HG03565 (cell line): ENCODE measurements around the gene ITGBL1.

Experiments used
- ATAC-seq: cut with Tn5 transposase; IDR thresholded peaks from one replicate; pipeline ENCODE4 v1.9.1; 2021; ENCODE audit warnings: mild to moderate bottlenecking, moderate library complexity; ENCODE audit not compliant: unreplicated experiment

Gene ITGBL1, protein sequence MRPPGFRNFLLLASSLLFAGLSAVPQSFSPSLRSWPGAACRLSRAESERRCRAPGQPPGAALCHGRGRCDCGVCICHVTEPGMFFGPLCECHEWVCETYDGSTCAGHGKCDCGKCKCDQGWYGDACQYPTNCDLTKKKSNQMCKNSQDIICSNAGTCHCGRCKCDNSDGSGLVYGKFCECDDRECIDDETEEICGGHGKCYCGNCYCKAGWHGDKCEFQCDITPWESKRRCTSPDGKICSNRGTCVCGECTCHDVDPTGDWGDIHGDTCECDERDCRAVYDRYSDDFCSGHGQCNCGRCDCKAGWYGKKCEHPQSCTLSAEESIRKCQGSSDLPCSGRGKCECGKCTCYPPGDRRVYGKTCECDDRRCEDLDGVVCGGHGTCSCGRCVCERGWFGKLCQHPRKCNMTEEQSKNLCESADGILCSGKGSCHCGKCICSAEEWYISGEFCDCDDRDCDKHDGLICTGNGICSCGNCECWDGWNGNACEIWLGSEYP

DNA sequence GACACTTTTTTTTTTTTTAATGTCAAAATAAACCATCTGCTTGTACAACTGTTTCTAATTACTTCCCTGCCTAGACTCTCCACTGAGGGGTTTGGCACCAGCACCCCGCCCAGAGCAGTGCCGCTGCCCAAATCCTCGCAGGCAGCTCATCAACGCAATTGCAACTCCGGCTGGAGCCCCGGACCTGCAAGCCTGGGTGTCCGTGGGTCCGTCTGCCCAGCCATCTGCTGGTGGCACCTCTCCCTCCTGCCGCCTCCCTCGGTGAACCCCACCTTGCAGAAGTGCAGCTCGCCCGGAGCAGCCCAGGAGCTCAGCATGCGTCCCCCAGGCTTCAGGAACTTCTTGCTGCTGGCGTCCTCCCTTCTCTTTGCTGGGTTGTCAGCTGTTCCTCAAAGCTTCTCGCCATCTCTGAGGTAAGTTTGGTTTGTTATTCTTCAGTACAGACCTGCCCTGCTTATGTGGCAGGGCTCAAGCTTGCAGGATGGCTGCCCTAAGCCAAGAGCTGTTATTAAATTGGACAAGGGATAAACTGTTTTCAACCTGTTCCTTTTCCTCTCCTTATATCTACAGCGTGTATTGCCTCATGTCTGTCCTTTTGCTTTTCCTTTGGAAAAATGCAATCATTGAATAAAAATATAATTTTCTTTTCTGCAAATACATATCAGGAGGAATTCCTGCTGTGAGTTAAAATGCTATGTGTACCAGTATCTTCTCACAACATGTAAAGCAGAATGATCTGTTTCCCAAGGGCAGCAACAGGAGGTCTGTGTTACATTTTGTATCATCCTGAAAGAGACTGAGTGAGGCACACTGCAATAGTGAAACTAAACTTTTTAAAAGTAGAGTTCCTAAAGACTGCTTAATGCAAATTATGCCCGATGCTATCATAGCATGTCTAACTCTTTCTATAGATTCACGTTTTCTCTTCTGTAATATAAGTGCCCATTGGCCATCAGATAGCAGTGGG lies at the start of gene ITGBL1:
ITGBL1 (plus strand) TSS at position 157 of the 967 bp plus-strand sequence; CDS start at position 316, 159 bp downstream.
- peak; percentile 94 for ATAC-seq

DNA sequence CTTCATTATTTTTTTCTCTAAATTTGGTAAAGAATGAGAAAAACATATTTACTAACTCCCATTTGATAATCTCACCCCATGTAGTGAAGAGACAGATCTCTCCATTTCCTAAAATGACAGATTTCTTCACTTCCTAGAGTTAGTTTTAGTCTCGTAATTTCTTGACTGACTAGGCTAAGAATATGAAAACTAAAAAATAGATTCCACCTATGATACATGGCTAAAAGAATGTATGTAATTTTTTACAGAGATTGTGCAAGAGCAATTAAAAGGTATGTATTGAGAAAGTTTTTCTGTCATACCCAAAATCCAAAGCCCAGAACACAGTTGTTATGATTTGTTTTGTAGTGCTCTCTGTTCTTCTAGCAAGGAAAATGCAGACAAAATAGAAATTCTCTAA lies 45.7 kb upstream of the ITGBL1 start:
- no peak for ATAC-seq

DNA sequence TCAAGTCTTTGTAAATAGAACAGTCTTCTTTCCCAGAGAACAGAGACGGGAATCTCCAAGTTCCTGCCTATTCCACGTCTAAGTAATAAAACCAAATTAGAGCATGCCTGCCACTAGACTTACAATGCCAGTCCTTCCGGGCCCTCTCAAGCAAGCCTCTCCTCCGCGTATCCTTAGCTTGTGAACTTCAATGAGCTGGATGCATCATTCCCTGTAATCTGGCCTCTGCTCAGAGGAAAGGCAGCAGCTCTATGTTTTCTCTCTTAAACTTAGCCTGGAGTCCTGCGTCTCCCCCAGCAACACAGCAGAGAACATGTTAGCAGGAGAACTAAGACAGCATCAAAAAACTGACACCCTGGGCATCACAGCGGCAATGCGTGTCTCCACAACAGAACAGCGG lies 44.3 kb upstream of the ITGBL1 start:
- ATAC-seq, result no peak

DNA sequence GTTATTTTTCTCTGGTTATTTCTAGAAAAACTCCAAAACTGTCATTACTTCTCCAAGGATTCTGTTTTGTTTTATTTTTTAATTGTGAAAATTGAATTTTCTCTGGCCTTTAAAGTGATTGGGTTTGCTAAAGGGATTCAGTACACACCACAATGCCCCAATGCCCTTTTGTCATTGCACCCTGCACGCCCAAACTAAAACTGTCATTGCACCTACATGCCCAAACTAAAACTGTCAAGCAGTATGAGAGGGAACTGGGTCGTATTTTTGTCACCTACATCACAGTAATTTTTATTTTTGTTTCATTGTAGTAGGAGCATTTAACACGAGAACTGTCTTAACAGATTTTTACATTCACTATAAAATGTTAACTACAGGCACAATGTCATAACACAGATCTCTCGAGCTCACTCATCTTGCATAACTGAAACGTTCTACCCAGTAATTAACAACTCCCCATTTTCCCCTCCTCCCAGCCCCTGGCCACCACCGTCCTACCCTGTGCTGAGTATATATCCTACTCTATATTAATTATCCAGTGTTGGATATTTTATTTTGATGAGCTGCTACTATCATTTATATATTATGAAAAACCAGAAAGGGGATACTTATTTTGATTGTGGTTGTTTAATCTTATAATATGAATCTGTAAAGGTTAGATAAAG lies 43.4 kb upstream of the ITGBL1 start:
- ATAC-seq, result no peak

DNA sequence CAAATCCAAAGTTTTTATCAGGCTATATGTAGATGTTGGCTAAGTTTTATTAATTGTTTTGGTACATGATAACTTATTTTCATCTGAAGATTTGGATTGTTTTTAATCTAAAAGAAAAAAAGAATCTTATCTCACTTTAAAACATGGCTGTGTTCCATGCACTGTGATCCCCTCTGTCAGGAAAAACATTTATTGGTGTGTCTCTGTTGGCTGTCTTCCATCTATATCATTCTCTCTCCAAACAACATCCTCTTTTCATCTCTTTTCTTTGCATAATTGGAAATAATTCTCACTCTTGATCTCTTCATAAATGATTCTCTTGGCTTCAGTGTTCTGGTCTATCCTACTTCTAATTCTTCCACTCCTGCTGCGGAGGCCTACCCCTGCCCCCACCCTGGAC lies 40.4 kb upstream of the ITGBL1 start:
- ATAC-seq, result no peak

DNA sequence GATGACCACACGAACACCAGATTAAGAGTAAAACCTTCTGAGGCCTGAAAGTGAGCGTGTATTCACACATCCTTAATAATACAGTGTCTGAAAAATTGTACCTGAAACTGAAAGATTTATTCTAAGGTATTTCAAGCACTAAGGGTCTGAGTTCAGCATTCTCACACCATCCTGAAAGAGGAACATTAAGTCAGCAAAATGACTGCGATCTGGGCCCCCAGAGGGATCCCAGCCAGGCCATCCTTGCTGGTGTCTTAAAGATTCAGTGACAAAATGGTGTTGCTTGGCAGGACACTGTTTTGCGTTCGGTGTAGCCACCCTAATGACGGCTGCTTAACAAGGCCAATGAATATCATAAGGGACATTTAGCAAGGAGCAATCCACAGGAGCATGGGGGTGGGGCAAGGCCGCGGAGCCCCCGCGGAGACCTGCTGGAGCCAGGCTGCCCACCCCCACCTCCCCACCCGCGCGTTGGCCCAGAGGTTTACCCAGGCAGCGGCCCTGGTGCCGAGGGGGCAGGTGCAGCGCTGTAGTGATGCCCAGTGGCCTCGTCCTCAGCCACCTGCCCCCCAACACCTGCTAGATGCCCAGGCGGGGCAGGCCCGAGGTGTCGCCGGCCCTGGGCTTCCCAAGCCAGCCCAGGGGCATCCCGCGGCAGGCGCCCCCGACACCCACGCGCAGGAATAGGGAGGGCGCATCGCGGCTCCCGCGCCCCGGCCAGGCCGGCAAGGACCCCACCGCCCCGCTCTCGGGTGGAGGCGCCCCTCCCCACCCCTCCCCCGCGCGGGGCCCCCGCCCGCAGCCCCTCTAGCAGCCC lies 36.9 kb upstream of the ITGBL1 start:
- ATAC-seq, result peak; percentile 40

DNA sequence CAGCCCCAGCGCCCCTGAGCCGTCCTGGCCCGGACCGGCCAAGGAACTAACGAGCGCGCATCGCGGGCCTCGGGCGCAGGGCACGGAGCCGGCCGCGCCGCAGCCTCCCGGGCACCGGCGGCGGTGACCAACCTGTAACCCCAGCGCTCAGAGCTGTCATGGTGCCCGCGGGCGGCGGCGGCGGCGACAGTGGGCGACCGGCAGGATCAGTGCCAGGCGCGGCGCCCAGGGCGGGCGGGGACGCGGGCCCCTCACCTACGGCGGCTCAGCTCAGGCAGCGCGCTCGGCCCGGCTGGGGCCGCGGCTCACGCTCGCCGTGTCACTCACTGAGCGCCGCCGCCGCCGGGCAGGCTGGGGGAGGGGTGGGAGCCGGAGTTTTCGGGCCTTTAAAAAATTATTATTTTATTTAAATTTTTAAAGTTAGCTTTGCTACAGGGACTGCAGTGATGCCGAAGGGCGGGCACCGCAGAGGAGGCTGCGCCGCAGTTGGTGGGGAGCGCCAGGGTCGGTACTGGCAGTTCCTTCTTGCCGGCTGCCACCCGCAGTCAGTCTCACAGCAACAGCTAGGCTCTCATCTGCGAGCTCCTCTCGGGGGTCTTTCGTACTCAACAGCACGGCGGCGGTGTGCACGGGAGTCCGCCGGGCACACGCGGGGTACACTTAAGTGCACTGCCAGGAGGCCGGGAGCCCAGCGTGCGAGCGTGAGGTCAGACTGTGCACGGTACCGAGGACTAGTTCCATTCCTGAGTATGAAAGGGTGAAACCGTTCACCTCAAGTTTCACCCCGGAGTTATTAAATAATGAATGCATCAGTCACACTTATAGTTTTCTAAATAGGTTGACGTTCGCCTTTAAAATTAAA lies 36.1 kb upstream of the ITGBL1 start, which contains the start of gene NALCN:
NALCN (minus strand) TSS at position 328 of the 862 bp plus-strand sequence. CDS start 17,382 bp downstream, outside the sequence.
- ATAC-seq, result no peak

DNA sequence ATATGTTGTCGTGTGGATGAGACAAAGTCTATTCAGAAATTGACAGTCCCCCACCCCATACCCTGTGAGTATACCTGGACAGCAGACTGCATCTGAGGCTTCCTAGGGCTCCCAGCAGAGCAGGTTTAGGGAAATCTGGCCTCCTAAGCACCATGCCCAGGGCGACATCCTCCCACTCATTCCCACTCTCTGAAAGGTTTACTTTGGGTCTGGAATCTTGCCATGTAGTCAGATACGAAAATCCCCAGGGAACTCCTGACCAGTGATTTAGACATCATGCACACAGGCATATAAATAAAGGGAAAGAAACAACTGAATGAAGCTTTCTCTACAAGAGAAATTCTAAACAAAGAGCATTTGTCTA lies 35.5 kb upstream of the ITGBL1 start:
- no peak for ATAC-seq

DNA sequence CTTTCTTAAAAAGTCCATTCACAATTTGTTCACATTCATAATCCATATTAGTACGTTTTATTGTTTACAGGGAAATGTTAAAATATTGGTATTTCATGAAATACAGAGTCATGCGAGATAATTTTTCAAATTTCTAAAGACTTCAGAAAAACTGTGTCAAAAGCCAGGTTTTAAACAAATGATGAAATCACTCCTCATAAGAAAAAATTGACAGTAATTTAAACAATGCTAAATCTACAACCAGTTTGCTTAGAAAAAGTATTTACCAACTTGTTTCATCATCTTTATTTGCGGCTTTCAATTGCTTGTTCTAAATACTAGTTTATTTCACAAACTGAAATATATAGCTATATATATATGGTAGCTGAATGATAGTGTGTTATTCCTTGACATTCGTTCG lies 35.0 kb upstream of the ITGBL1 start:
- ATAC-seq, result no peak

DNA sequence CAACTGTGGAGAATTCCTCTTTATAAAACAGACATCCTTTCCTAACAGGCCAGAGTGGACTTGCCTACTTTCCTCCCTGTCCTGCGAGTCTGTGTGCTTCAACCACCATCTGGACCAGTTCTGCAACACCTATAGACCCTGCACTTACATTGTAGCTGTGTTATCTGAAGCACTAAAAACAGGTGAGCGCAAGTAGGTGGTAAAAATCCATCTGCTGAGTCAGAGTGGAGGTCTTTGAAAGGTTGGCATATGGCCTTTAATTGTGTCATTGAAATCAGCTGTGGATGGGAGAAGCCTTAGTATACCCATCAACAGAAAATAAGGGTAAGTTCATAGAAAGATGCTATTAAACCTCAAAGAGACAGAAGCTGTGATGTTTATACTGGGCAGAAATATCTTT lies 28.6 kb upstream of the ITGBL1 start:
- no peak for ATAC-seq

DNA sequence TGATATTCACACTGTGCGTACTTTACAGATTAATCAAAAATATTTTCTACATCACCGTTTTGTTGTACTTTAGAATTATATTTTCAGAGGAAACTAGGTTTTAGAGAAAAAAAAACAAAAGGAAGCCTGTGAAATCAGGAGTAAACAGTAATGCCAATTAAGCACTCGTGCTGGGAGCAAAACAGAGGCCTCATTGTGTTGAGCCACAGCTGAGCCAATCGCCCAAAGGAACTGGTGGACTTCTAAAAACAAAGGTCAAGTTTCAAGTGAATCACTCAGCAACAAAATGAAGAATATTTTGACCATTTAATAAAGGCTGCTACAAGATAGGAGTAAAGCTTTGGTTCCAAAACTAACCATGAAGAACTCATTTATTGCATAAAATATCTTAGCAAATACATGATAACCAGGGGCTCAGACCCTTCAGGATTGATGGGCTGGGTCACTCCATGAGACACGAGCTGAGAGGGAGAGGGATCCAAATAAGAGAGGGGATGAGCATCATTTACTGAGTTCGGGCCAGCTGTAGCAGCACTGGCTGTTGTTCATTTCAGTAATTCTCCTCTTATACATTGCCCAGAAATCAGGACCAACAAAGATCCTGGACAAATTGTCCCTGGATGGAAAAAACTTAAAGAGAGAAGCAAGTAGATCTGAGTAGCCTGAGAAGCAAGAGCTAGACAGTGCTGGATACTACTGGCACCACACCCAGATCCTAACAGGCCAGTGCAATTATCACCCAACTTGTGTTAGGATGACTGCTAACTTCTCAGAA lies 27.9 kb upstream of the ITGBL1 start:
- ATAC-seq, result no peak

DNA sequence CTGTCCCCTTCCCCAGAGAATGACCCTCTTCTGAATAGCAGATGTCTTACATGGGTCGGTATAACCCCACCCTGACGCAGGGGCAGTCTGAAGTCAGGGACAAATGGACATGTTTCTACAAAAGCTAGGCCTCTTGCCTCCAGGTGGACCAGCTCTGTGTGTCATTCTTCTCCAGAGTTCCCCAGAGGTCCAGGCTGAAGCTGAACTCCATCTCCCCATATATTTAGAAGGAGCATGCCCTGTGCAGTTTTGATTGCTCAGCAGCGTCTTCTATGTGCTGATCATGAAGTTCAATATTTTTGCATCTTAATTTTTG lies 27.4 kb upstream of the ITGBL1 start:
- no peak for ATAC-seq

DNA sequence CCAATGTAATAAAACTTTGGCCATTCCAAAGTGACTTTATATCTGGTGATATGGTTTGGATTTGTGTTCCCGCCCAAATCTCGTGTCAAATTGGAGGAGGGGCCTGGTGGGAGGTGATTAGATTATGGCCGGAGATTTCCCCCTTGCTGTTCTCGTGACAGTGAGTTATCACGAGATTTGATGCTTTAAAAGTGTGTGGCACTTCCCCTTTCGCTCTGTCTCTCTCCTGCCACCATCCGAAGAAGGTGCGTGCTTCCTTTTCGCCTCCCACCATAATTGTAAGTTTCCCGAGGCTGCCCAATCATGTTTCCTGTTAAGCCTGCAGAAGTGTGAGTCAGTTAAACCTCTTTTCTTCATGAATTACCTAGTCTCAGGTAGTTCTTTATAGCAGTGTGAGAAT lies 26.9 kb upstream of the ITGBL1 start:
- ATAC-seq, result no peak

DNA sequence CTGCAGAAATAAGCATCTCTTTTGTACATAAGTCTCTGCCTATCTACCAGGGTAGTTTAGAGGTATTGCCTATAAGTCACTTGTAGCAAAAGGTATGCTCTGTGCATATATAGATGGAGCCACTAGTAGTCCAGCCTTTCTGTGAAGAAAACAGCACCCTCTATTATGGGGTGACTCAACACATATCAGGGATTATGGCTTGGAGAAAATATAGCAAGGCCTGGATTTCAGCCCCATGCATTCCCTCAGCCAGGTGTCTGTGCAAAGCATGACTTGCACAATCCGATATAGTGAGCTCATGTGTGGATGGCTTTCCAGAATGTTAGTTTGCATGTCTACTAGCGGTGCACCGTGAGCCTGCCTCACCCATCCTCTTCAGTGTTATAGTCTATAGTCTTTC lies 22.7 kb upstream of the ITGBL1 start:
- ATAC-seq, result no peak

DNA sequence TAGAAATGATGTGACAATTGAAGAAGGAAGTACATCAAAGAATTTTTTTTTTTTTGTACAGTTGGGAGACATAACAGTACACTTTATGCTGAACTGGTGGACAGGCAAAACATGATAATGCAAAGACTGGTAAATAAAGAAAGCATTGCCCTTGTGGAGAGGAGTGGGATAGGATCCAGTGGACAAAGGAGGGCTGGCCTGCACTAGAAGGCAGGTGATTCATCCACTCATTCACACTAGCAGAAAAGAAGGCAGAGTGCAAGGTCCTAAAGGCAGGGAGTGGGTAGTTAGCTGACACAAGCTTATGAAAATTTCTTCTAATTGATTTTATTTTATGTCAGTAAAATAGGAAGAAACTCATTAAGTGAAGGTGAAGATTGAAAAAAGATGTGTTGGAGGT lies 18.6 kb upstream of the ITGBL1 start:
- ATAC-seq, result no peak

DNA sequence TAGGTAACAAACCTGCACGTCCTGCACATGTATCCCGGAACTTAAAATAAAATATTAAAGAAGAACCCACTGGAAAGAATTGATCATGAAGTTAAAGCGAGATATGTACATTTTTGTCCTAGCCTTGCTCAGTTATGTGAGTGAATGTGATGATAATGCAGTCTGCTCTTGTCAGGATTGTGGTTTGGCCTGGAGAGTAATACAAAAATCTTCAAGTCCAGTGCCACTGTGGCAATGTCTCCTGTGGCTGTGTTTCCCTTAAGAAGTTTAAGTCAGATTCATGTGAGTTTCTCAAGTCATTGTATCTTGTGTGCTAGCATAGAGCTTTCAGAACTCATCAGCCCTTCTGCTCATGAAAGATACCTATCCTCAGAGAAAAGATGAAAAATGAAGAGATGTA lies 18.0 kb upstream of the ITGBL1 start:
- ATAC-seq, result no peak

DNA sequence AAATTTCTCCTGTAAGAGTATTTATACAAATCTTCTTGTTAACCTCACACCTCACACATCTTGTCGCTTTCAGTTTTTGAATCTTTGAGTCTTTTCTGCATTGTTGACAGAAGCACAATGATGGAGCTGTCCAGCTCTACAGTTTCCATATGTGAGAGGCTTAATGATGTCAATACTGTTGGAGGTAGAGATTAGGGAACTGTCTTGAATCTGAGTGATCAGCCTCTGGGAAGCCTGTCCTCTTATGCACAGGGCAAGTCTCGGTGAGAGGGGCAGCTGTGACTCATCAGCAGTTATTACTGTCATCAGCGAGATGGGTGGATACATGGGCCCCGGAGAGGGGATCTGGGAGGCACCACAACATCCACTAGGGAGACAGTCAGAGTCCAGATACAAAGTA lies 4.6 kb upstream of the ITGBL1 start:
- ATAC-seq, result no peak

DNA sequence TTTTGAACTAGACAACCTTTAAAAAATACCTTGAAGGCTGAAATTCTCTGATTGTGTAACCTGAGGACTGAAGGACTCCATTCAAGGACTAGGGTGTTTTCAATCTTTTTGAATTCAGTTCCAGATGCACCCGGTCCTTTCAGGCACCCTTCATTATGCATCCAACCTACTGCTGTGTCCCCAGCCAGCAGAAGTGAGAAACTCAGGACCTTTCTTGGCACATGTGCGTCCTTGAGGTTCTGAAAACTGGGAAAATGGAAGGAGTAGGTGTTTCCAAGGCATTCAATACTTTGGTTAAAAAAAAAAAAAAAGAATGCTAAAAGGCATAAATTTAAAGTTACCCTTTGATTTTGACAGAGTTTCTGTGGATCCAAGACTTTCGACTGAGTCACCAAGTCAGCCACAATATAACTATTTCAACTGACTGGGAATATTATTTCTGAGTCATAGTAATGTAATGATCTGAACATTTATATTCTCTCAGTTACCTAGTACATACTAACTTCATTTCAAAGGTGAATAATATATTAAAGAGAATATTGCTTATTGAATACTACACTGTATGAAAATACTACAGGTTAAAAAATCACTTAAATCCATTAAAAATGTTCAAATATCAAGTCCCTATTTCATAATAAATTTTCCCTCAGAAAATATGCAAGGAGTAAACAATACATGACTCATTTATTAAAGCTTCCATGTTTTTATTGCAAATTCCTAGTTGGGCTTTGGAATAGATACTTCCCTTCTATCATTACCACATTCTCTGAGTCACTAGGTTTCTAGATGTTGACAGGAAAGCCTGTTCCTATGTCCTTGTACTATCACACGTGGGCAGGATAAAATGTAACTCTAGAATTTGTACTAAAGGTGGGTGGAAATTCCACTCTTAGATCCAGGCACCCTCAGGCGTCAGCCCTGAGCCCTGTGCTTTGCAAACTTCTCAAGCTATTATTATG lies 2.4 kb upstream of the ITGBL1 start:
- ATAC-seq, result no peak
